SK-N-MC (cell line): ENCODE measurements around the gene ARHGAP24.

ENCODE experiments used
- EZH2 ChIP-seq: fragments of 200-600 bp; sonication (generic); IDR thresholded peaks from one replicate; pipeline ENCODE4 v1.6.1; 2017; ENCODE audit warnings: antibody characterized with exemption
- POLR2AphosphoS5 ChIP-seq: IDR thresholded peaks from 2 replicates; pipeline ENCODE4 v1.6.1; 2012; ENCODE audit warnings: mild to moderate bottlenecking, low read depth, low read length, borderline replicate concordance

GRCh38 chr4:85793233-85793585 is 318.3 kb downstream of the ARHGAP24 start:
- TF ChIP-seq EZH2 (no peak), POLR2AphosphoS5 (no peak)
